BJ (cell line): ENCODE data around the gene TNFRSF8. TPM values are rescaled to one million over a fixed set of nuclear protein-coding genes. Genes with fewer than 3 reads are reported as not detected.
A peak's percentile ranks its signal among the peaks of the same experiment; 100 is the strongest.

Source experiments
- CTCF ChIA-PET: fragments of 350-600 bp; formaldehyde crosslinking; extraction: SDS; loops from one replicate; lab custom pipeline; 2021; ENCODE audit warnings: antibody characterized with exemption, inconsistent platforms; lab: Yijun Ruan, JAX
- POLR2A ChIA-PET: fragments of 300-600 bp; sonication (Branson Sonifier 250); formaldehyde crosslinking; extraction: SDS; loops from one replicate; lab custom pipeline; 2021; ENCODE audit warnings: antibody characterized with exemption; lab: Charles Lee
- DNase-seq: peaks from one replicate; pipeline ENCODE4 v3.0.0-alpha.2; 2011; ENCODE audit warnings: low read depth
- H3K27me3 ChIP-seq: 2 replicates; pipeline ENCODE4 v1.6.0; 2011; ENCODE audit warnings: low read length; ENCODE audit not compliant: control insufficient read depth, insufficient read depth
- H3K36me3 ChIP-seq: 2 replicates; pipeline ENCODE4 v1.5.1; 2011; ENCODE audit warnings: low read length; ENCODE audit not compliant: control insufficient read depth, insufficient read depth
- H3K4me3 ChIP-seq: 2 replicates; pipeline ENCODE4 v1.5.1; 2011; ENCODE audit warnings: low read depth, mild to moderate bottlenecking, control low read depth, low read length
- CTCF ChIP-seq: IDR thresholded peaks from 2 replicates; pipeline ENCODE4 v1.5.1; 2011; ENCODE audit warnings: low read depth, mild to moderate bottlenecking, control low read depth, inconsistent platforms, low read length, moderate library complexity; ENCODE audit not compliant: insufficient read depth
- polyA plus RNA-seq: library from polyadenylated mRNA; depleted of rRNA; stranded (reverse); fragments of >200 nt; gene quantifications from 2 replicates; pipeline ENCODE4 v1.2.3, GENCODE V29; 2011

TNFRSF8 gene
- polyA plus RNA-seq, 1 experiment: not detected

GRCh38 chr1:12130466-12131130, 67.5 kb downstream of the TNFRSF8 start:
- CTCF ChIA-PET: interaction anchor here (0.8 to 1.4 kb wide), 2 partner anchors 78 to 80 kb away, joined by 3 to 4 read pairs; no protein-coding TSS in a partner anchor
- POLR2A ChIA-PET: no interaction called here
- no peaks in the 10 kb centered on the region for H3K36me3 ChIP-seq

GRCh38 chr1:12132078-12132477, 69.0 kb downstream of the TNFRSF8 start:
- Histone ChIP-seq H3K36me3 (no peaks in the 10 kb centered on the region), H3K27me3 (peaks cover 3% of the 10 kb centered on the region), H3K4me3 (no peak overlapping the region)
- ChIA-PET POLR2A (no interaction called here), CTCF (no interaction called here)
- DNase-seq: peak; percentile 59
- TF ChIP-seq CTCF: no peak

More at GRCh38 chr1:12130466-12131130, 67.5 kb downstream of the TNFRSF8 start:
- no peak overlapping the region for H3K4me3 ChIP-seq
- peaks cover 3% of the 10 kb centered on the region for H3K27me3 ChIP-seq
- DNase-seq: no peak
- TF ChIP-seq CTCF: no peak

DNA sequence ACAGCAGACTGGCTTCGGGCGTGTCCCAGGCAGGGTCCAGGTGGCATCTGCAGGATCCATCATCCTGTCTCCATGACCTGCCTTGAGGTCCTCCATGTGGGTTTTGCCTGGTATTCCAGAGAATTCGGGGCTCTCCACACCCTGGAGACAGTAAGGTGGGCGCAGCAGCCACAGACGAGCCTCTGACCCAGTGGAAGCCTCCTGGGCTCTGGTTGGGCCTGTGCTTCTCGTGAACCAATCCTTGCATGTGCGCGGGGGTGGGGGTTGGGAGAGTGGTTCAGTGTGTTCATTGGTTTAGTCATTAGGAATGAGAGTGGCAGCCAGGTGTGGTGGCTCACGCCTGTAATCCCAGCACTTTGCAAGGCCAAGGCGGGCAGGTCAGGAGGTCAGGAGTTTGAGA, 71.6 kb downstream of the TNFRSF8 start:
- CTCF ChIA-PET: interaction anchor here (0.6 to 2.8 kb wide), 2 partner anchors 10 to 43 kb away, joined by 3 to 14 read pairs; no protein-coding TSS in a partner anchor
- DNase-seq: no peak
- no peak for TF ChIP-seq CTCF
- Histone ChIP-seq H3K4me3 (no peak overlapping the region), H3K27me3 (no peaks in the 10 kb centered on the region), H3K36me3 (no peaks in the 10 kb centered on the region)
- POLR2A ChIA-PET: no interaction called here

DNA sequence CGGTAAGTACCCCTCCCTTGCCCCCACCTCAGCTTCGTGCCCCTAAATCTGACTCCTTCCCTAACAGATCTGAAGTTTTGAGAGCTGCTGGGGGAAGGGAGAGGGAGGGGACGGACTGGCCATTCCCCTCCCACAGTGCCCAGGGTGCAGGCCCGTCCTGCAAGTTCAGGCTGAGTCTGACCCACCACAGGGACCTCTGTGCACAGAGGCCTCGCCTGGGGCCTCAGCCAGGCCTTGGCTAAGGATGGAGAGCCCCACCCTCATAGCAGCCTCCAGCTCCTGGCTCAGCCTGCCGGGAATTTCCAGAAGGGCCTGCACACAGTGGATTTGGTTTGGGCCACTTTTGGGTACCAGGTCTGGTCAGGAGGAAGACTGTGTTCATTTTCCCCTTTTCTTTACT, 72.5 kb downstream of the TNFRSF8 start:
- Histone ChIP-seq H3K27me3 (no peaks in the 10 kb centered on the region), H3K36me3 (no peaks in the 10 kb centered on the region), H3K4me3 (no peak overlapping the region)
- POLR2A ChIA-PET: no interaction called here
- TF ChIP-seq CTCF: no peak
- DNase-seq: no peak
- CTCF ChIA-PET: interaction anchor here (0.6 to 2.8 kb wide), 3 partner anchors 11 to 42 kb away, joined by 3 to 14 read pairs (median 3); no protein-coding TSS in a partner anchor

DNA sequence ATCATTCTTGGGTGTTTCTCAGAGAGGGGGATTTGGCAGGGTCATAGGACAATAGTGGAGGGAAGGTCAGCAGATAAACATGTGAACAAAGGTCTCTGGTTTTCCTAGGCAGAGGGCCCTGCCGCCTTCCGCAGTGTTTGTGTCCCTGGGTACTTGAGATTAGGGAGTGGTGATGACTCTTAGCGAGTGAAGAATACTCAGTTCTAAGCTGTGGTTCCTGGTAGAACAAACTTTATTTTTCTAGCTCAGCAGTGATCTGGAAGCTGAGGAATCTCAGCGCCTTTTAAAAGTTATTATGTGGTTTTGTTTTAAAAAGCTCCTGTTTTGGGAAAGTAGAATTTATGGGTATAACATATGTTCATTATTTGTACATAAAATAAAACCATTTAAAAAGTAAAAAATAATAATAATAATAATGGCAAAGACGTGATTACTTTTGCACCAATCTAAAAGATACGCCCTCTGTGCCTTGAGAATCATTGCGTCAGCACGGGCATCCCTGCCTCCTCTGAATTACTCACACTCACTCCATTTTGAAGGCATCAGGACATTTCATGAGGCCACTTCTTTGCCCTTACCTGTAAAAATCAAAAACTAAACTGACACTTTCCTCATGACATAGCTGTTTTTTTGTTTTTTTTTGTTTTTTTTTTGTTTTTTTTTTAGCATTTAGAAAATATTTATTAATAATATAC, 74.0 kb downstream of the TNFRSF8 start:
- no peak for DNase-seq
- Histone ChIP-seq H3K27me3 (no peaks in the 10 kb centered on the region), H3K36me3 (no peaks in the 10 kb centered on the region), H3K4me3 (no peak overlapping the region)
- no peak for TF ChIP-seq CTCF
- CTCF ChIA-PET: interaction anchor here (1.1 kb wide), 1 partner anchor 12 kb away, joined by 5 read pairs; no protein-coding TSS in a partner anchor
- POLR2A ChIA-PET: interaction anchor here (0.6 kb wide), 1 partner anchor 229 kb away, joined by 7 read pairs; no protein-coding TSS in a partner anchor
